ENCODE results near the gene MAFG.

Gene MAFG

GRCh38 chr17:81928544-81929252 lies 1.2 kb upstream of the MAFG start:
- Histone ChIP-seq H3K4me1 (ENCODE audit: insufficient read depth, insufficient read length) (peaks cover 36% of the 10 kb centered on the region), H3K4me3 (ENCODE audit: insufficient read length, low read depth) (peak overlapping the region; percentile 80), H3K27me3 (ENCODE audit: insufficient read depth, insufficient read length) (peaks cover 10% of the 10 kb centered on the region), H3K9ac (ENCODE audit: insufficient read length, low read depth) (peak overlapping the region; percentile 92), H3K36me3 (ENCODE audit: insufficient read depth, insufficient read length, low read length) (peaks cover 25% of the 10 kb centered on the region), H3K9me3 (ENCODE audit: insufficient read depth, low read length) (no peaks in the 10 kb centered on the region)
- TF ChIP-seq YY1 (IDR thresholded peaks at IDR 0.05; ENCODE audit: insufficient read depth, insufficient read length) (no peak), ZNF274 (IDR thresholded peaks at IDR 0.05; ENCODE audit: low read depth, low read length) (no peak), SUZ12 (IDR thresholded peaks at IDR 0.05; ENCODE audit: extremely low read depth, insufficient read depth, insufficient read length) (no peak)
- no peak for DNase-seq (ENCODE audit: low read depth, low spot score)

GRCh38 chr17:81927152-81927652 lies 333 bp downstream of the MAFG start:
- peaks cover 22% of the 10 kb centered on the region for H3K36me3 ChIP-seq (ENCODE audit: insufficient read depth, insufficient read length, low read length)
- no peaks in the 10 kb centered on the region for H3K9me3 ChIP-seq (ENCODE audit: insufficient read depth, low read length)
- TF ChIP-seq SUZ12 (IDR thresholded peaks at IDR 0.05; ENCODE audit: extremely low read depth, insufficient read depth, insufficient read length), result no peak
- no peak for TF ChIP-seq YY1 (IDR thresholded peaks at IDR 0.05; ENCODE audit: insufficient read depth, insufficient read length)
- TF ChIP-seq ZNF274 (IDR thresholded peaks at IDR 0.05; ENCODE audit: low read depth, low read length), result no peak
- peaks cover 10% of the 10 kb centered on the region for H3K27me3 ChIP-seq (ENCODE audit: insufficient read depth, insufficient read length)
- H3K9ac ChIP-seq (ENCODE audit: insufficient read length, low read depth), result peak overlapping the region; percentile 89
- no peak for DNase-seq (ENCODE audit: low read depth, low spot score)
- peak overlapping the region; percentile 80 for H3K4me3 ChIP-seq (ENCODE audit: insufficient read length, low read depth)
- peaks cover 44% of the 10 kb centered on the region for H3K4me1 ChIP-seq (ENCODE audit: insufficient read depth, insufficient read length)

GRCh38 chr17:81926451-81927151 lies 934 bp downstream of the MAFG start:
- Histone ChIP-seq H3K4me3 (ENCODE audit: insufficient read length, low read depth) (peak overlapping the region; percentile 80), H3K36me3 (ENCODE audit: insufficient read depth, insufficient read length, low read length) (peaks cover 27% of the 10 kb centered on the region), H3K4me1 (ENCODE audit: insufficient read depth, insufficient read length) (peaks cover 44% of the 10 kb centered on the region), H3K27me3 (ENCODE audit: insufficient read depth, insufficient read length) (peaks cover 10% of the 10 kb centered on the region), H3K9me3 (ENCODE audit: insufficient read depth, low read length) (no peaks in the 10 kb centered on the region), H3K9ac (ENCODE audit: insufficient read length, low read depth) (peak overlapping the region; percentile 89)
- DNase-seq (ENCODE audit: low read depth, low spot score), result peak; percentile 43
- TF ChIP-seq YY1 (IDR thresholded peaks at IDR 0.05; ENCODE audit: insufficient read depth, insufficient read length) (no peak), SUZ12 (IDR thresholded peaks at IDR 0.05; ENCODE audit: extremely low read depth, insufficient read depth, insufficient read length) (no peak), ZNF274 (IDR thresholded peaks at IDR 0.05; ENCODE audit: low read depth, low read length) (no peak)

GRCh38 chr17:81925860-81926450 lies 1.6 kb downstream of the MAFG start:
- peaks cover 44% of the 10 kb centered on the region for H3K4me1 ChIP-seq (ENCODE audit: insufficient read depth, insufficient read length)

GRCh38 chr17:81924557-81925532 lies 2.7 kb downstream of the MAFG start:
- Histone ChIP-seq H3K4me1 (ENCODE audit: insufficient read depth, insufficient read length) (peaks cover 50% of the 10 kb centered on the region), H3K36me3 (ENCODE audit: insufficient read depth, insufficient read length, low read length) (peaks cover 41% of the 10 kb centered on the region), H3K27me3 (ENCODE audit: insufficient read depth, insufficient read length) (peaks cover 10% of the 10 kb centered on the region), H3K4me3 (ENCODE audit: insufficient read length, low read depth) (peak overlapping the region; percentile 42), H3K9ac (ENCODE audit: insufficient read length, low read depth) (peak overlapping the region; percentile 90), H3K9me3 (ENCODE audit: insufficient read depth, low read length) (no peaks in the 10 kb centered on the region)
- TF ChIP-seq SUZ12 (IDR thresholded peaks at IDR 0.05; ENCODE audit: extremely low read depth, insufficient read depth, insufficient read length) (no peak), ZNF274 (IDR thresholded peaks at IDR 0.05; ENCODE audit: low read depth, low read length) (no peak), YY1 (IDR thresholded peaks at IDR 0.05; ENCODE audit: insufficient read depth, insufficient read length) (no peak)
- no peak for DNase-seq (ENCODE audit: low read depth, low spot score)

More at GRCh38 chr17:81925860-81926450, 1.6 kb downstream of the MAFG start:
- H3K4me3 ChIP-seq (ENCODE audit: insufficient read length, low read depth), result peak overlapping the region; percentile 80
- peak overlapping the region; percentile 89 for H3K9ac ChIP-seq (ENCODE audit: insufficient read length, low read depth)
- TF ChIP-seq SUZ12 (IDR thresholded peaks at IDR 0.05; ENCODE audit: extremely low read depth, insufficient read depth, insufficient read length) (no peak), YY1 (IDR thresholded peaks at IDR 0.05; ENCODE audit: insufficient read depth, insufficient read length) (no peak), ZNF274 (IDR thresholded peaks at IDR 0.05; ENCODE audit: low read depth, low read length) (no peak)
- H3K36me3 ChIP-seq (ENCODE audit: insufficient read depth, insufficient read length, low read length), result peaks cover 33% of the 10 kb centered on the region
- H3K27me3 ChIP-seq (ENCODE audit: insufficient read depth, insufficient read length), result peaks cover 10% of the 10 kb centered on the region
- H3K9me3 ChIP-seq (ENCODE audit: insufficient read depth, low read length), result no peaks in the 10 kb centered on the region
- DNase-seq (ENCODE audit: low read depth, low spot score), result no peak

Measured in NT2/D1 (cell line).